Measurements from ENCODE around the gene RELL1. TPM values are rescaled to one million over a fixed set of nuclear protein-coding genes. Genes with fewer than 3 reads are reported as not detected.

RELL1 gene
- total and polyA plus RNA-seq, 10 of the 15 experiments (the other 5 are each of a cell fraction or from before 2014, with no cell fraction given) = 0.20 to 10.9 (median 3.9) TPM

DNA sequence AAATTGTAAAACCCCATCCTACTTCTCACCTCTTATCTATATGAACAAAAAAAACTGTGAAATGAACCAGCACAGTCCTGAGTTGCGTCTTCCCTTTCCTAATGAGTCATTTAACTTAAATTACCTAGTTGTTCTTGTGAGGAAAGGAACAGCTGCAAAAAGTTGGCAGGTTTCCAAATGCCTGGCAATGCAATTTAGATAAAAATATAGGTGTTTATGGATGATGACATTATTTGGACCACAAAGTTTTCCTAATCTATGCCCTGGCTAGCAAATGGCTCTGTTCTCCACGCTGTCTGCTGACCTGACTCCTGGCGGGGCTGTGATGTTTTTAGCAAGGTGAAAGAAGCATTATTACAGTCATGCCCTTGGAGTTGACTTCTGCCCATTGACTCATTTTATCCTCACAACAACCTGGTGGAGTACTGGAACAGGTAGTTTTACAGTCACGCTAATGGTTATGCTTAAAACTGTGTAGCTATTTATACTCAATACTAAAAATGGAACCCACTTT, 29.8 kb upstream of the RELL1 start (continued):
- TF ChIP-seq RAD51 (IDR thresholded peaks at IDR 0.05) (no peak), SP1 (IDR thresholded peaks at IDR 0.05; ENCODE audit: low read depth, low read length) (peak; percentile 16), USF2 (IDR thresholded peaks at IDR 0.05; ENCODE audit: borderline replicate concordance, low read depth, low read length) (no peak), ZNF207 (IDR thresholded peaks at IDR 0.05; ENCODE audit: borderline replicate concordance) (no peak), ZNF384 (IDR thresholded peaks at IDR 0.05; ENCODE audit: borderline replicate concordance, low read depth, low read length) (peak; percentile 27; the same call in 1 of the 2 replicates), NBN (IDR thresholded peaks at IDR 0.05) (peak; percentile 42; the same call in 1 of the 2 replicates), TCF7 (IDR thresholded peaks at IDR 0.05; ENCODE audit: borderline replicate concordance) (0 out of 2 replicates have a peak, but pooled peaks have one; percentile 37), CREB1 (IDR thresholded peaks at IDR 0.05; ENCODE audit: low read depth) (0 out of 2 replicates have a peak, but pooled peaks have one; percentile 11), SRF (IDR thresholded peaks at IDR 0.05; ENCODE audit: low read depth in 2 of 2, low read length in 2 of 2) (peak in 1 of 2 experiments; percentile 53; a peak in 1 of 4 replicates), JUNB (IDR thresholded peaks at IDR 0.05) (peak; percentile 99), MTA2 (IDR thresholded peaks at IDR 0.05; ENCODE audit: low read depth) (peak; percentile 92), HCFC1 (IDR thresholded peaks at IDR 0.05; ENCODE audit: low read length) (no peak), DPF2 (IDR thresholded peaks at IDR 0.05) (peak; percentile 89), NR2C2 (IDR thresholded peaks at IDR 0.05; ENCODE audit: borderline replicate concordance, control insufficient read depth, insufficient read length, low read depth) (no peak), GATAD2B (conservative IDR thresholded peaks at IDR 0.05; ENCODE audit: low read depth) (no peak), NFIC (IDR thresholded peaks at IDR 0.05; ENCODE audit: low read depth, low read length) (peak; percentile 99), IKZF2 (IDR thresholded peaks at IDR 0.05) (peak; percentile 89 to 91), BHLHE40 (IDR thresholded peaks at IDR 0.05; ENCODE audit: borderline replicate concordance in 1 of 2, low read depth in 2 of 2, low read length in 1 of 2) (peak in 1 of 2 experiments; percentile 41; a peak in 1 of 4 replicates), IKZF1 (conservative IDR thresholded peaks at IDR 0.05) (peak; percentile 83), ATF7 (IDR thresholded peaks at IDR 0.05; ENCODE audit: low read depth) (peak; percentile 82), SMC3 (IDR thresholded peaks at IDR 0.05; ENCODE audit: borderline replicate concordance, low read length) (no peak), LARP7 (IDR thresholded peaks at IDR 0.05) (no peak), JUND (IDR thresholded peaks at IDR 0.05; ENCODE audit: low read depth, low read length) (no peak), ZNF274 (IDR thresholded peaks at IDR 0.05; ENCODE audit: insufficient read depth, insufficient read length) (no peak), CUX1 (IDR thresholded peaks at IDR 0.05; ENCODE audit: insufficient replicate concordance, low read depth, low read length) (no peak)
- TF ChIP-seq, protein P1, sequence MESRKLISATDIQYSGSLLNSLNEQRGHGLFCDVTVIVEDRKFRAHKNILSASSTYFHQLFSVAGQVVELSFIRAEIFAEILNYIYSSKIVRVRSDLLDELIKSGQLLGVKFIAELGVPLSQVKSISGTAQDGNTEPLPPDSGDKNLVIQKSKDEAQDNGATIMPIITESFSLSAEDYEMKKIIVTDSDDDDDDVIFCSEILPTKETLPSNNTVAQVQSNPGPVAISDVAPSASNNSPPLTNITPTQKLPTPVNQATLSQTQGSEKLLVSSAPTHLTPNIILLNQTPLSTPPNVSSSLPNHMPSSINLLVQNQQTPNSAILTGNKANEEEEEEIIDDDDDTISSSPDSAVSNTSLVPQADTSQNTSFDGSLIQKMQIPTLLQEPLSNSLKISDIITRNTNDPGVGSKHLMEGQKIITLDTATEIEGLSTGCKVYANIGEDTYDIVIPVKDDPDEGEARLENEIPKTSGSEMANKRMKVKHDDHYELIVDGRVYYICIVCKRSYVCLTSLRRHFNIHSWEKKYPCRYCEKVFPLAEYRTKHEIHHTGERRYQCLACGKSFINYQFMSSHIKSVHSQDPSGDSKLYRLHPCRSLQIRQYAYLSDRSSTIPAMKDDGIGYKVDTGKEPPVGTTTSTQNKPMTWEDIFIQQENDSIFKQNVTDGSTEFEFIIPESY (IDR thresholded peaks at IDR 0.05) = no peak
